Measurements from ENCODE around the gene RHOU.

DNA sequence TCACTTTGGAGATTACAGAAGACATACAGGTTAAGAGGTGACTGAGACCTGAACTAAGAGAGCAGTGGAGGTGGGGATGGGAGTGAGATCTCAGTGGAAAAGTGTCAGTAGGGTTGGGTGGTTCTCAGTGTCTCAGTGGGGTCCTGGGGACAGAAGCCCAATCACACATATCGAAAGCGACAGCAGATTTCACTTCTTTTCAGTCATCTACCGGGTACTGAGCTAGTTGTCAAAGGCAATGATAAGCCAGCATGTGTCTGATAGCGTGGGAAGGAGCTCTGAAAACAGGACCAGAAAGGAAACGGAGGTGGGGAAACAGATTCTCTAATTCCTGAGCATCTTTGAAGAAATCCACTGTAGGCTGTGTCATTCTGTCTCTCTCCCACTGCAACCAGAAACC is 59.5 kb downstream of the RHOU start:
- TF ChIP-seq CTCF (IDR thresholded peaks at IDR 0.05; ENCODE audit: poor library complexity, severe bottlenecking): no peak
- TF ChIP-seq POLR2AphosphoS5 (IDR thresholded peaks at IDR 0.05): no peak
- no peak for TF ChIP-seq EP300 (conservative IDR thresholded peaks at IDR 0.05; ENCODE audit: poor library complexity, severe bottlenecking)
- TF ChIP-seq TAF1 (IDR thresholded peaks at IDR 0.05; ENCODE audit: low read depth): no peak
- no peak for TF ChIP-seq SMC3 (conservative IDR thresholded peaks at IDR 0.05; ENCODE audit: poor library complexity)
- TF ChIP-seq EZH2 (IDR thresholded peaks at IDR 0.05; ENCODE audit: borderline replicate concordance, insufficient read depth, low read length, poor library complexity, severe bottlenecking): no peak
- TF ChIP-seq REST (IDR thresholded peaks at IDR 0.05; ENCODE audit: borderline replicate concordance): no peak
- no peak for TF ChIP-seq RAD21 (conservative IDR thresholded peaks at IDR 0.05)
- no peak for TF ChIP-seq MXI1 (conservative IDR thresholded peaks at IDR 0.05; ENCODE audit: poor library complexity, severe bottlenecking)

All from neural cell (in vitro differentiated cells).